ENCODE results near the gene TRABD2B.

The TRABD2B gene

DNA sequence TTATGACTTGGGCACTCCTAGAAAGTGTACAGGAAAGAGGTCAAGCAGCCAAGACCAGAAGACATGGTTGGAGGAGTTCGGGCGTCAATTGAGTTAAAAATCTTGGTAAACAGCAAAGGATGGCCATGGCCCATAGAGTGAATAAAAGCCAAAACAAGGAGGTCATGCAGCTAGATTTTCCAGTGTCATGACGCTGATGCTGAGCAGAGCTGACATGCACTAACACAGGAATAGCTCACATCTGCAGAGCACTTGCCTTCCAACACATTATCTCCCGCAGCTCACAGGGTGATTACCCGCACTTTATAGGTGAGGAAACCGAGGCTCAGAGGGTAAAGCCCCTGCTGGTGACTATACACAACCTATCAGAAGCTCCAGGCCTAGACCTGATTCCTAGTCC, 49.7 kb downstream of the TRABD2B start:
- DNase-seq (ENCODE audit: low spot score in 2 of 2) (no peak), ATAC-seq (no peak)
- Mint-ChIP-seq H3K4me1 (no peaks in the 10 kb centered on the region), H3K36me3 (no peaks in the 10 kb centered on the region), H3K9me3 (no peaks in the 10 kb centered on the region), H3K4me3 (no peak overlapping the region), H3K27ac (no peak overlapping the region)

DNA sequence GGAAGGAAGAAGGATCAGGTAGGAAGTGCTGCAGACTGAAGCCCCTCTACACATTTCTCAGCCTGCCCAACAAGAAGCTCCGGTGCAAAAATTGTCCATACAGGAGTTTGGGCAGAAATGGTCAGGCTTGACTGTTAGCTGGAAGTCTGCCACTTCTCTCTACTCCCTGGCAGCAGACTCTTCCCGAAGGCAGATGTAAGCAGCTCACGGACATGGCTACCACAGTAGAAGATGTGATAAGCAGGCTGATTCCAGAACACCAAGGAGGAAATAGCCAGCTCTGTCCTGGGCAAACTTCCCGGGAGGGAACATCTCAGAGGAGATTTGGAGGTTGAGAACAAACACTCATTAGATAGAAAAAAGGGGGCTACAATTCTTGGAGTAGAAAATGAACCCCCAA, 52.6 kb downstream of the TRABD2B start:
- Mint-ChIP-seq H3K4me3 (no peak overlapping the region), H3K27ac (no peak overlapping the region), H3K4me1 (no peaks in the 10 kb centered on the region), H3K9me3 (no peaks in the 10 kb centered on the region), H3K36me3 (no peaks in the 10 kb centered on the region)
- ATAC-seq, result no peak
- DNase-seq (ENCODE audit: low spot score in 2 of 2), result no peak

DNA sequence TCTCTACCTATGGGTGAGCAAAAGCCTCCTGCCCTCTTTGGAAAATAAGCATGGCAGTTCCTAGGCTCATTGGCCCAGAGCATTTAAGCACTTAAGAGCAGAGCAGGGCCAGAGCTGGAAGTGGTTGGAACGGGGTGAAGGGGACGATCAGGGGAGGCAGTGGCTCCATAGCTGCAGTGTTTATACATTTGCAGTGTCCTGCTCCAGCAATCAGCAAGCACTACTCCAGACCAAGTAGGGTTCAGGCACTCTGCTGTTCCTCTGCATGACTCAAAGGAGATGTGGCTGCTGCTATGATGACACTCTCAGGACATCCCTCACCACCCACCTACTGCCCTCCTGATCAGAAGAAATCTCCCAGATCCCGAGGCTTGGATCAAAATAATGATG, 55.0 kb downstream of the TRABD2B start:
- H3K9me3 Mint-ChIP-seq, result no peaks in the 10 kb centered on the region
- DNase-seq (ENCODE audit: low spot score in 2 of 2) (no peak), ATAC-seq (no peak)
- no peaks in the 10 kb centered on the region for H3K36me3 Mint-ChIP-seq
- H3K4me3 Mint-ChIP-seq, result no peak overlapping the region
- no peaks in the 10 kb centered on the region for H3K4me1 Mint-ChIP-seq
- no peak overlapping the region for H3K27ac Mint-ChIP-seq

DNA sequence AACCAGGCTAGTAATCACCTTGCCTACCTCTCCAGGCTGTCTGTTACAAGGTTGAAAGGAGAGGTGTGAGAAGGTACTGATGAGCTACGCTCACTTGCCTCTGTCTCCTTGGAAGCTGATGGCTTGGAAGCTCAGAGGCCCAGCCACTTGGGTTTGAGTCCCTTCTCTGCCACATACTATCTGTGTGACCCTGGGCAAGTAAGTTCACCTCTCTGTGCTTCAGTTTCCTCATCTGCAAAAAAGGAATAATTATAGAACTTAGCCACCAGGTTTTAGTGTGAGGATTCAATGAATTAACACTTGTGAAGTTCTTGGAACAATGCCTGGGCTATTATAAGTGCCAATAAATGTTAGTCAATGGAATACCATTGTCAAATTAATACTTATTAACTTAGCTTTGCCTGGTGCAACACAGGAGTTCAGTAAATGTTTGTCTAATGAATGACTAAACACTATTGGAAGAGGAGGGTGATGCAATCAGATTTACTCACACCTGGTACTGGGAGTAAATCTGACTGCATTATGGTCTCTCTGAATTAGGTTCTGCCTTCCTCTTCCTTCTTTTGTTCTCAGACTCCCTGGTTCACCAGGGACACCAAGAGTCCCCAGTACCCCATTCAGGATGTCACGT, 55.5 kb downstream of the TRABD2B start:
- DNase-seq (ENCODE audit: low spot score in 2 of 2) (no peak), ATAC-seq (no peak)
- Mint-ChIP-seq H3K27ac (no peak overlapping the region), H3K9me3 (no peaks in the 10 kb centered on the region), H3K4me3 (no peak overlapping the region), H3K36me3 (no peaks in the 10 kb centered on the region), H3K4me1 (no peaks in the 10 kb centered on the region)

DNA sequence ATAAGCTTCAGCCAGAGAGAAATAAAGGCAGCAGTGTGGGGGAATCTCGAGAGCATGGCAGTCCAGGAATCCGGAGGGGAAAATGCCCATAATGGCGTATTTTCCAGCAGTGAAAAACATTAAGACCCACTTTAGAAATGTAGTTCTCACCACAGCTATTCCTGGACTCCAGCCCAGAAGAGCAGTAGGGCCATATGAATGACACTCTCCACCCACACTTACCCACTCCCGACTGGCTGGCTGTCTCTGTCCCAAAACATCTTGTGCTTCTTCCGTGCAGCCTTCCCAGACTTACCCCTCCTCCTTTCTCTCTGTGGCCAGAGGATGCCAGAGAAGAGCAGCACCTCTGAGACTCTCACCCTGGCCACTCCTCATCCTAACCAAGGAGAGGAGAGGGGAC, 56.4 kb downstream of the TRABD2B start:
- DNase-seq (ENCODE audit: low spot score in 2 of 2) (no peak), ATAC-seq (no peak)
- no peaks in the 10 kb centered on the region for H3K36me3 Mint-ChIP-seq
- no peaks in the 10 kb centered on the region for H3K9me3 Mint-ChIP-seq
- no peak overlapping the region for H3K27ac Mint-ChIP-seq
- no peak overlapping the region for H3K4me3 Mint-ChIP-seq
- H3K4me1 Mint-ChIP-seq, result no peaks in the 10 kb centered on the region

DNA sequence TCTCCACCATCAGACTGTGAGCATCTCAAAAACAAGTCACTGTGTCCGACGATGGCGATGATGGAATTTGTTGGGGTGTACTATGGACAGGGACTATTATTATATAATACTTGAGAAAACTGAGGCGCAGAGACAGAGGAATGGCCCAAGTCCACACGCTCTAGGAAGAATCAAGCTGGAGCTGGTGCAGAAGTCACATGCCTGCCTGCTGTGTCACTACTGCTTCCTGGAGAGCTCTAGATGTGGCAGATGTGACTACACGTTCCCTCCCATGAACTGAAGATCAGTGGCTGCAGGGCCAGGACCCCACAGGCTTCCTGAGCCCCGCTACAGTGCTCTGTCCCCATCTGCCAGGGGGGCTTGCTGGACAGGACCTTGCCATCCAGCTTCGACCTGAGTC, 56.9 kb downstream of the TRABD2B start:
- H3K27ac Mint-ChIP-seq, result no peak overlapping the region
- H3K36me3 Mint-ChIP-seq, result no peaks in the 10 kb centered on the region
- no peaks in the 10 kb centered on the region for H3K4me1 Mint-ChIP-seq
- H3K4me3 Mint-ChIP-seq, result no peak overlapping the region
- ATAC-seq, result no peak
- no peaks in the 10 kb centered on the region for H3K9me3 Mint-ChIP-seq
- DNase-seq (ENCODE audit: low spot score in 2 of 2), result no peak

DNA sequence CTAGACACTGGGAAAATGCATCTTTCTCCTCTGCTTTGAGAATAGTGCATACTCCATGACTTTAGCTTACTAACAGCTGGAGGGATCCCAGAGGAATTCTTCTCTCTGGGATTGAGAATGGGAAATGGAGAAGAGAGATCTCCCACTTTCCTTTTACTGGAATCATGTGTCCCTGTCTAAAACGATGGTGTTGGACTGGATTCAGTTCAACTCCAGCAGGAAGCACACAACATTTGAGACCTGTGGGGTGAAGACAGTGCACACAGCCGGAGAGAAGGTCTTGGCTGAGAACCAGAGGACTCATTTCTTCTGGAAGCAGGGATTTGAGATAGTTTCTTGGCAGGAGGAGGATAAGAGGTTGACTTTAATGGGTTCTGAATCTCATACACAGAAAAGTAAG, 58.7 kb downstream of the TRABD2B start:
- ATAC-seq (no peak), DNase-seq (ENCODE audit: low spot score in 2 of 2) (no peak)
- Mint-ChIP-seq H3K4me1 (no peaks in the 10 kb centered on the region), H3K9me3 (no peaks in the 10 kb centered on the region), H3K4me3 (no peak overlapping the region), H3K27ac (no peak overlapping the region), H3K36me3 (no peaks in the 10 kb centered on the region)

DNA sequence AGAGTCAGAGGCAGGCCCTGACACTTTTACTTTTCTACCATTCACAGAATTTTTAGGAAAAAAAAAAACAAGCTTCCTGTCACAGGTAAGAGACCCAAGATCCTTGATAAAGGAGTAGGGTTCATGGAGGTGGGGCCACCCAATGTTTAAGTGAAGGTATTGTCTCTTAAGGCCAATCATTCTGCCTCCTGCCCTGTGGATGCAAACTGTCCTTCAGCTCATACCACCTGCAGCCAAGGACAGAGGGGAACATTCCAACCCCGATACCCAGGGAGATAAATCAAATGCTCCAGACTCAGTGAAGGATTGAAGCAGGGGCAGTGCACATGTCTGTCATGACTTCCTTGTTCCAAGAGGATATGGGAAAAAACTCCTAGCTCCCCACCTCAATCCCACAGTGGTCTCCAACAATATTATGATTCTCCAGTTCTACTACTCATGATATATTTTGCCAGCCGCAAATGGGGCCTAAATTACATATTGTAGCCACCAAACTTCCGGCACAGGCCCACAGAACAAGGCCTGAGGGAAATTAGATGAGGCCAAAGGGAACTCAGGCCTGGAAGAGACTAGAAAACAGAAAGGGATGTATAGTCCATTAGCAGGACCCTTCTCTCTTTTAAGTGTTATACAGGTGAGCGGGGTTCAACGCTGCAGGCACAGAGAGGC, 59.5 kb downstream of the TRABD2B start:
- Mint-ChIP-seq H3K4me1 (no peaks in the 10 kb centered on the region), H3K9me3 (no peaks in the 10 kb centered on the region), H3K4me3 (no peak overlapping the region), H3K27ac (no peak overlapping the region), H3K36me3 (no peaks in the 10 kb centered on the region)
- DNase-seq (ENCODE audit: low spot score in 2 of 2) (no peak), ATAC-seq (no peak)

DNA sequence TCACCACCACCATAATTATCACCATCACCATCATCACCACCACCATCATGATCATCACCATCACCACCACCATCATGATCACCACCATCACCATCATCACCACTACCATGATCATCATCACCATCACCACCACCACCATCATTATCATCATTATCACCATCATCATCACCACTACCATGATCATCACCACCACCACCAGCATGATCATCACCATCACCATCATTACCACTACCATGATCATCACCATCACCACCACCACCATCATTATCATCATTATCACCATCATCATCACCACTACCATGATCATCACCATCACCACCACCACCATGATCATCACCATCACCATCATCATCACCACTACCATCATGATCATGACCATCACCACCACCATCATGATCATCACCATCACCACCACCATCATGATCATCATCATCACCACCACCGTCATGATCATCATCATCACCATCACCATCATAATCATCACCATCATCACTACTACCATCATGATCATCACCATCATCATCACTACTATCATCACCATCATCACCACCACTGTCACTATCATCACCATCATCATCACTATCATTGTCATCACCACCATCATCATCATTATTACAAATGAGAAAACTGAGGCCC, 60.2 kb downstream of the TRABD2B start:
- H3K27ac Mint-ChIP-seq, result no peak overlapping the region
- DNase-seq (ENCODE audit: low spot score in 2 of 2), result no peak
- no peaks in the 10 kb centered on the region for H3K4me1 Mint-ChIP-seq
- H3K4me3 Mint-ChIP-seq, result no peak overlapping the region
- H3K9me3 Mint-ChIP-seq, result no peaks in the 10 kb centered on the region
- H3K36me3 Mint-ChIP-seq, result no peaks in the 10 kb centered on the region
- ATAC-seq, result no peak

DNA sequence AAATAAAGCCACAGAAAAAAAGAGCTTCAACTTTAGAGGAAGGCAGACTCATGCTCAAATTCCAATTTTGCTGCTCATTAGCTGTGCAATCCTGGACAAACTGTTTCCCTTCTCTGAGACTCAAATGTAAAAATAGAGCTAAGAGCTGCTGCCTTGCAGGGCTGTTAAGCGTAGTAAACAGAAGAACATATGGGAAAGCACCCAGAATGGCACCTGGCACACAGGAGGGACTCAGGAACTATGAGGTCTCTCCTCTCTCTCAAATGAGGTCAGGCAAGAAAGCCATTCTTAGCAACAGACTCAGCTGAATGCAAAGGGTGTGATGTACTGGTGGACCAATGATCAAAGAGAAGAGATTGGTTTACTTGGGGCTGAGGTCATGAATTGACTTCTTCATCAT, 61.3 kb downstream of the TRABD2B start:
- Mint-ChIP-seq H3K4me3 (no peak overlapping the region), H3K27ac (no peak overlapping the region), H3K4me1 (no peaks in the 10 kb centered on the region)

DNA sequence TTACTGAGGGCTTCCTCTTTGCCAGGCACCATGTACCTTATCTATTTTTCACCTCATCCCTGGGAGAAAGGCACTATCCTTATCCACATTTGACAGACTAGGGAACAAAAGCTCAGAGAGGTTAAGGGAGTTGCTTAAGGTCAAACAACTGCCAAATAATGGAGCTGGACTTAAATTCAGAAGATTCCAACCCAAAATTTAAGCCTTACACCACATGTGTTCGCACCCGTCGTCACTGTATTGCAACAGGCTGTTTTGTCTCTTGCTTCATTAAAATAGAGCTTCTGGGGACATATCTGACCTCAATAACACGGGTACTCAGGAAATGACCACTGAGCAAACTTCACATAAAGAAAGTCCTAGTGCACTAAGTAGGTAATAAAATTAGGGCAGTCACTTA, 62.0 kb downstream of the TRABD2B start:
- H3K4me3 Mint-ChIP-seq, result no peak overlapping the region
- DNase-seq (ENCODE audit: low spot score in 2 of 2) (no peak), ATAC-seq (no peak)
- H3K27ac Mint-ChIP-seq, result no peak overlapping the region
- no peaks in the 10 kb centered on the region for H3K36me3 Mint-ChIP-seq
- H3K9me3 Mint-ChIP-seq, result no peaks in the 10 kb centered on the region
- no peaks in the 10 kb centered on the region for H3K4me1 Mint-ChIP-seq

More for the DNA sequence above, 61.3 kb downstream of the TRABD2B start:
- ATAC-seq, result no peak
- Mint-ChIP-seq H3K9me3 (no peaks in the 10 kb centered on the region), H3K36me3 (no peaks in the 10 kb centered on the region)
- DNase-seq (ENCODE audit: low spot score in 2 of 2), result no peak

DNA sequence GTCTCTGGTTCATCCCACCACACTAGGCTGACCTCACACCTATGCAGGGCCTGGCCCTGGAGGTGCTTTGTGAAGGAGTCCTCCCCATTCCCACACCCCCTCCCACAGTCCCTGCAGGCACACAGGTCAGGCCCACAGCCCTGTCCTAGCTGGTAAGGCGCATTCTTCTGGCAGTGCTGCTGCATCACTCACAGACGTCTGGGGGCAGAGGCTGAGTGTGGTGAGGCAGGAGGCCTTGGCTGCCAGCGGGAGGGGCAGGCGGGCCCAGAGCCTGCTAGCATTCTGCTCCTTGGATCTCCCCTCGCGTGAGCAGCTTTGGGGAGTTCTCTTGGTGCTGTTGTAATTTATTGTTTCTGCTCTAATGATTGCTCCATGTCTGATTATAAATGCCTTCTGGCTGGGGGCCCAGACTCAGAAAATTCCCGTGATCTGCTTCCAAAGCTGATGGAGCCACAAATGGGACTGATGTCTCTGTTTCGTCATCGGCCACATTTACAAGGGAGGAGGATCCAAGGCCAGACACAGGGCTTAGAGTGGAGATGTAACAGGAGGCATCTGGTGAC, 62.9 kb downstream of the TRABD2B start:
- Mint-ChIP-seq H3K27ac (no peak overlapping the region), H3K36me3 (no peaks in the 10 kb centered on the region)

DNA sequence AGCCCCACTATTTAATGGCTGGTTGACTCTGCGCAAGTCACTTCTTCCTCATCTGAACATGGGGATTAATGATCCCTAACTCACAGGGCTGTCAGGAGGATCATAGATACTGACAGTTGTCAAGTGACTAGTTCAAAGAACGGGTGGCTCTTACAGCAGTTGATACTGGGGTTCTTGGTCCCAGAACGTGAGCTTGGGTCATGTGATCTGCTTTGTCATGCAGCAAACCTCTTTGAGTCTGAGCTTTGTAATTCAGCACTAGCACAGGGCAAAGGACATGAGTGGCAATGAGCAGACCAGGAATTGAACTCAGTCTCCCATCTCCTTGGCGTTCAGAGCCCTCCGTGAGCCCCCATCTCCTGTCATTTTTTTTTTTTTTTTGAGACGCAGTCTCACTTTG, 64.4 kb downstream of the TRABD2B start:
- Mint-ChIP-seq H3K4me1 (no peaks in the 10 kb centered on the region), H3K27ac (no peak overlapping the region), H3K36me3 (no peaks in the 10 kb centered on the region), H3K9me3 (no peaks in the 10 kb centered on the region), H3K4me3 (no peak overlapping the region)
- ATAC-seq (no peak), DNase-seq (ENCODE audit: low spot score in 2 of 2) (no peak)

More for the DNA sequence above, 62.9 kb downstream of the TRABD2B start:
- DNase-seq (ENCODE audit: low spot score in 2 of 2) (no peak), ATAC-seq (no peak)
- no peaks in the 10 kb centered on the region for H3K9me3 Mint-ChIP-seq
- H3K4me3 Mint-ChIP-seq, result no peak overlapping the region
- H3K4me1 Mint-ChIP-seq, result no peaks in the 10 kb centered on the region

DNA sequence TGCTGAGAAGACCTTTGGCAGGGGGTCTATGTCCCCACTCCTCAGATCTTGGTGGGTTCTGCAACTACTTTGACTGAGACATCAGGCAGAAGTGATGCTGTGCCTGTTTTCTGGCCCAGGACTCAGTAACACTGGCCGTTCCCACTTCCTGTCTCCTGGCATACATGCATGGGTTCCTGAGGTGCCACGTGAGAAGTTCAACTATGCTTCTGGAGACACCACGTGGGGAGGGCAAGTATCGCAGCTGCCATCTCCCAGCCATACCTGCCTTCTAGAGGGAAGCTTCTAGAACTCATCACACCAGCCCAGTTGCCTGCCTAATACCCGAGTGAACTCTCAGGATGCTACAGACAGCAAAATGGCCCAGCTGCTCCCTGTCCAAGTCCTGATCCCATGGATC, 65.8 kb downstream of the TRABD2B start:
- H3K9me3 Mint-ChIP-seq, result no peaks in the 10 kb centered on the region
- H3K4me3 Mint-ChIP-seq, result no peak overlapping the region
- no peak overlapping the region for H3K27ac Mint-ChIP-seq
- no peaks in the 10 kb centered on the region for H3K36me3 Mint-ChIP-seq
- no peaks in the 10 kb centered on the region for H3K4me1 Mint-ChIP-seq
- DNase-seq (ENCODE audit: low spot score in 2 of 2) (no peak), ATAC-seq (no peak)

DNA sequence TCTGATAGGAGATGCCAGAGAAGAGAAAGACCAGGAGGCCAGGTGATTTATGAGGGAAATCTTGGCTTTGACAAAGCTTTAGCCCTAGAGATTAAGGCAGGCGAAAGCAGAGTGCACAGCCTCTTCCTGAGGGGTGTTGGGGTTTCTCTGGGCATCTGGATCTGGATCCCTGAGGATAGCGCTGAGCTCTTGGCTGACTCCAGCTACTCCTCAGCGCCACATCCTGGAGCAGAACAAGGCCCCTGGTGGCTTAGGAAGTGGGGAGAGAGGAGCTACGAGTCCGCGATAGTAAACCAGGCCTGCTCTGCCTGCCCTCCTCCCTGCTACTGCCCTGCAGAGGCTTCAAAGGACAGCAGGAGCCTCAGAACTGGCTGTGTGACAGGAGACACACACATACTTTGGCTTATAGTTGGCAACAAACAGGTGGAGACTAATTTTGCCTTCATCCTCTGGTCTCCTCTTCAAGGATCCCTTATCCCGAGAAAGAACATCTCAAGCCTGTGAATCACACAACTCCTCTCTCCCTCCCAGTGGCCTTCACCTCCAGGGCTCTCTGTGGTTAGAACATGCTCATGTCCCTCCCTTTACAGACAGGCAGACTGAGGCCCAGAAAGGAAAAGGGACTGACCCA, 66.9 kb downstream of the TRABD2B start:
- ATAC-seq (no peak), DNase-seq (ENCODE audit: low spot score in 2 of 2) (no peak)
- no peaks in the 10 kb centered on the region for H3K4me1 Mint-ChIP-seq

DNA sequence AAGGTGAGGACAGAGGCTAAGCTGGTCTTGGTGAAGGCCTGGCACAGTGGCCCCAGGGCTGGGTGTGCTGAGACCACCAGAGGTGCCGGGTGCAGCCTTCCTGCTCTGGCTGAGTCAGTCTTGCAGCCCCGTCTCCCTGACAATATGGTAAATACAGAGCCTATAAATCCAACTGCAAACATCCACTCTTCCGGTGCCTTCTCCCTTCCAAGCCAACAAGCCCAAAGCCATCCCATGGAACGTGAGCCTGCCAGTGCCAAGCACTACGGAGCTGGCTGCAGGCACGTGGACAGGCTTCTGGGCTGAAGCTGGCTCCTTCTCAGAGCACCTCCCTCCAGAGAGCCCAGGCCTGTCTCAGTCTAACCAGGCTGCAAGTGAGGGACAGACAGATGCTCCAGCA, 70.0 kb downstream of the TRABD2B start:
- Mint-ChIP-seq H3K4me3 (no peak overlapping the region), H3K4me1 (no peaks in the 10 kb centered on the region), H3K9me3 (no peaks in the 10 kb centered on the region), H3K36me3 (no peaks in the 10 kb centered on the region), H3K27ac (no peak overlapping the region)
- ATAC-seq (no peak), DNase-seq (ENCODE audit: low spot score in 2 of 2) (no peak)

More for the DNA sequence above, 66.9 kb downstream of the TRABD2B start:
- Mint-ChIP-seq H3K36me3 (no peaks in the 10 kb centered on the region), H3K27ac (no peak overlapping the region), H3K9me3 (no peaks in the 10 kb centered on the region), H3K4me3 (no peak overlapping the region)
